ENCODE data around the gene SLC25A21.

DNA sequence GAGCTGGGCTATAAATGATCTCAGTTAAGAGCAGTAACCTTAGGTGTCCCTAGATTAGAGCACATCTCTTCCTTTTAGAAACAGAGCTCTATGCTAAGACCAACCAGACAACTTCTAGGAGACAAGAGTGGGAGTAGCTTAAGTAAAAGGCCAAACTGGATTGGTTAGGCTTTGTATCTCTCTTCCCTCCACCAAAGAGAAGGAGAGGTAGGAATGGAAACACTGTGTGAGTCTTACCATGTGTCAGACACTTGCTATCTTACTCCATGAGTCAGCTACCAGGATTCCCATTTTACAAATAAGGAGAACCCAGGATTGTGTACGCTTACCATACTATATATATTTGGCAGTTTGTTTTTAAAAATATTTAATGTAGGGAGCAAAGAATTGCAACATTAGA, 387.9 kb downstream of the SLC25A21 start:
- TF ChIP-seq POLR2A (IDR thresholded peaks at IDR 0.05): no peak
- TF ChIP-seq, protein P1, sequence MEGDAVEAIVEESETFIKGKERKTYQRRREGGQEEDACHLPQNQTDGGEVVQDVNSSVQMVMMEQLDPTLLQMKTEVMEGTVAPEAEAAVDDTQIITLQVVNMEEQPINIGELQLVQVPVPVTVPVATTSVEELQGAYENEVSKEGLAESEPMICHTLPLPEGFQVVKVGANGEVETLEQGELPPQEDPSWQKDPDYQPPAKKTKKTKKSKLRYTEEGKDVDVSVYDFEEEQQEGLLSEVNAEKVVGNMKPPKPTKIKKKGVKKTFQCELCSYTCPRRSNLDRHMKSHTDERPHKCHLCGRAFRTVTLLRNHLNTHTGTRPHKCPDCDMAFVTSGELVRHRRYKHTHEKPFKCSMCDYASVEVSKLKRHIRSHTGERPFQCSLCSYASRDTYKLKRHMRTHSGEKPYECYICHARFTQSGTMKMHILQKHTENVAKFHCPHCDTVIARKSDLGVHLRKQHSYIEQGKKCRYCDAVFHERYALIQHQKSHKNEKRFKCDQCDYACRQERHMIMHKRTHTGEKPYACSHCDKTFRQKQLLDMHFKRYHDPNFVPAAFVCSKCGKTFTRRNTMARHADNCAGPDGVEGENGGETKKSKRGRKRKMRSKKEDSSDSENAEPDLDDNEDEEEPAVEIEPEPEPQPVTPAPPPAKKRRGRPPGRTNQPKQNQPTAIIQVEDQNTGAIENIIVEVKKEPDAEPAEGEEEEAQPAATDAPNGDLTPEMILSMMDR (IDR thresholded peaks at IDR 0.05): no peak

Data from ovary (tissue), 3 donors.